GM15510 (cell line): ENCODE data around the gene TTC22.

Experiments used
- POLR2A ChIP-seq: IDR thresholded peaks from 3 replicates; pipeline ENCODE4 v1.6.1; 2011; ENCODE audit warnings: borderline replicate concordance; ENCODE audit not compliant: insufficient read length; ENCODE audit errors: extremely low read depth

TTC22 gene

GRCh38 chr1:54838565-54839180 lies 37.5 kb upstream of the TTC22 start:
- no peak for TF ChIP-seq POLR2A

- no peak for TF ChIP-seq POLR2A
Measured at GRCh38 chr1:54837002-54837853, 36.1 kb upstream of the TTC22 start.

- TF ChIP-seq POLR2A, result no peak
Measured at GRCh38 chr1:54836594-54836993, 35.5 kb upstream of the TTC22 start.

- TF ChIP-seq POLR2A, result no peak
Measured at GRCh38 chr1:54835970-54836369, 34.8 kb upstream of the TTC22 start.

- TF ChIP-seq POLR2A, result no peak
Measured at GRCh38 chr1:54835131-54835898, 34.2 kb upstream of the TTC22 start.

- no peak for TF ChIP-seq POLR2A
Measured at GRCh38 chr1:54834007-54834541, 33.0 kb upstream of the TTC22 start.

GRCh38 chr1:54833121-54833520 lies 32.0 kb upstream of the TTC22 start:
- TF ChIP-seq POLR2A, result no peak

- TF ChIP-seq POLR2A, result no peak
Measured at GRCh38 chr1:54826226-54826816, 25.2 kb upstream of the TTC22 start.

- no peak for TF ChIP-seq POLR2A
Measured at GRCh38 chr1:54825696-54826095, 24.6 kb upstream of the TTC22 start.

GRCh38 chr1:54823670-54824069 lies 22.5 kb upstream of the TTC22 start:
- no peak for TF ChIP-seq POLR2A

GRCh38 chr1:54819733-54820132 lies 18.6 kb upstream of the TTC22 start:
- no peak for TF ChIP-seq POLR2A

- TF ChIP-seq POLR2A, result no peak
Measured at GRCh38 chr1:54819195-54819536, 18.0 kb upstream of the TTC22 start.

- TF ChIP-seq POLR2A, result no peak
Measured at GRCh38 chr1:54818461-54819194, 17.5 kb upstream of the TTC22 start.

- no peak for TF ChIP-seq POLR2A
Measured at GRCh38 chr1:54816951-54817350, 15.8 kb upstream of the TTC22 start.
